HUES64 (cell line): ENCODE data around the gene ROR1.

Experiments used
- H3K27ac ChIP-seq: 2 replicates; pipeline ENCODE4 v1.7.0; 2013; ENCODE audit warnings: low read depth, low read length, inconsistent platforms
- H3K27me3 ChIP-seq: 2 replicates; pipeline ENCODE4 v1.6.1; 2013; ENCODE audit warnings: mild to moderate bottlenecking, low read length; ENCODE audit not compliant: insufficient read depth
- H3K36me3 ChIP-seq: 2 replicates; pipeline ENCODE4 v1.6.1; 2013; ENCODE audit warnings: mild to moderate bottlenecking, low read length; ENCODE audit not compliant: insufficient read depth
- H3K4me1 ChIP-seq: 2 replicates; pipeline ENCODE4 v1.6.1; 2013; ENCODE audit warnings: mild to moderate bottlenecking, low read length, moderate library complexity; ENCODE audit not compliant: insufficient read depth
- H3K4me3 ChIP-seq: 2 replicates; pipeline ENCODE4 v1.5.1; 2013; ENCODE audit warnings: mild to moderate bottlenecking, low read length, moderate library complexity
- H3K9ac ChIP-seq: 2 replicates; pipeline ENCODE4 v1.6.1; 2013; ENCODE audit warnings: mild to moderate bottlenecking, low read depth, low read length
- H3K9me3 ChIP-seq: 2 replicates; pipeline ENCODE4 v1.6.1; 2013; ENCODE audit warnings: low read depth, low read length; ENCODE audit not compliant: insufficient read depth
- WGBS: fragments of 150-250, 120-280 bp; methylation state at CpG from one replicate; pipeline ENCODE4 v1.1.7; 2013; ENCODE audit warnings: missing lambda C conversion rate; 5-methylcytosine and 5-hydroxymethylcytosine counted together

The ROR1 gene

GRCh38 chr1:63759778-63760177 lies 14.0 kb upstream of the ROR1 start:
- H3K9ac ChIP-seq: no peak overlapping the region
- H3K27me3 ChIP-seq: no peaks in the 10 kb centered on the region
- no peak overlapping the region for H3K27ac ChIP-seq
- H3K4me1 ChIP-seq: peaks cover 5% of the 10 kb centered on the region; the same call in 1 of the 2 replicates
- H3K4me3 ChIP-seq: no peak overlapping the region
- no peaks in the 10 kb centered on the region for H3K9me3 ChIP-seq
- H3K36me3 ChIP-seq: no peaks in the 10 kb centered on the region

GRCh38 chr1:63770381-63770780 lies 3.4 kb upstream of the ROR1 start:
- H3K9ac ChIP-seq: no peak overlapping the region
- no peaks in the 10 kb centered on the region for H3K27me3 ChIP-seq
- WGBS: 86% methylated on average over 1 of the region's 1 CpG
- H3K4me1 ChIP-seq: peaks cover 15% of the 10 kb centered on the region
- no peaks in the 10 kb centered on the region for H3K36me3 ChIP-seq
- H3K9me3 ChIP-seq: no peaks in the 10 kb centered on the region
- H3K27ac ChIP-seq: no peak overlapping the region
- H3K4me3 ChIP-seq: no peak overlapping the region

DNA sequence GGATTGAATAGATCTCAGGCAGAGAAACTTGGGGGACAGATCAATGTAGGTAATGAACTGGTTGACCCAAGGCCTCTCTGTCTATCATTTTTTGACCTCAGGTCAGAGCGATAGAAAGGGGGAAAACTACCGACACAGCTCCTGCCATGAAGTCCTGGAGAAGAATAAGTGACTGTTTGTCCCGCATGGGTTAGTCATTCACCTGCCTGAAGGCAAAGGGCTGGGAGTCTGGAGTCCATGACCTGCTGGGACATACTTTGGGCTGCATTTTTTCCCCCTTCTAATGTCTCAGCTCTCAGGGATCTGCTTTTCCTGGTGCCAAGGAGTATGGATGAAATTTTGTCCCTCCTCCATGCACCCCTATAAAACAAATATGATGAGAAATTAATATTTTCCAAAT lies 1.6 kb upstream of the ROR1 start:
- H3K9ac ChIP-seq: no peak overlapping the region
- H3K27me3 ChIP-seq: no peaks in the 10 kb centered on the region
- H3K4me1 ChIP-seq: peaks cover 26% of the 10 kb centered on the region
- no peaks in the 10 kb centered on the region for H3K36me3 ChIP-seq
- WGBS: 86% methylated on average over 3 of the region's 3 CpGs
- H3K27ac ChIP-seq: no peak overlapping the region
- H3K9me3 ChIP-seq: no peaks in the 10 kb centered on the region
- no peak overlapping the region; the same call in 1 of the 2 replicates for H3K4me3 ChIP-seq

DNA sequence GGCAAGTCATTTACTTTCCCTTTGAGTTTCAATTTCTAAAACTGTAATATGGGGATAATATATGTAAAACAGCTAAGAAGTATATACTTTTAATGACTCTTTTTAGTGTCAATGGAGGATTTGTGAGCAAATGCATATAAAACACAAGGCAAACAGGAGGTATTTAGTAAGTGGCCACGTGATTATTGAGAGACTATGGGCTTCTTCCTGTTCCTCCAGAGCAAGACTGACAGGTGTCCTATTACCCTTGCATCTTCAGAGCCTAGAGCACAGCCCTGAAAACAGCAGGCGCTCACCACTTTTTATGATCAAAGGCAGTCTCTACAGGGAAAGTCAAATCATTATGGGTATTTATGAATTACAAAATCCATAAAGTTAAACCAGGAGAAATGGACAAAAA lies 941 bp upstream of the ROR1 start:
- H3K9ac ChIP-seq: no peak overlapping the region
- no peaks in the 10 kb centered on the region for H3K36me3 ChIP-seq
- peak overlapping the region; percentile 82 for H3K4me3 ChIP-seq
- H3K27ac ChIP-seq: no peak overlapping the region; the same call in 1 of the 2 replicates
- H3K4me1 ChIP-seq: peaks cover 33% of the 10 kb centered on the region
- no peaks in the 10 kb centered on the region for H3K9me3 ChIP-seq
- no peaks in the 10 kb centered on the region for H3K27me3 ChIP-seq
- whole genome bisulfite sequencing: 30% methylated on average over 2 of the region's 2 CpGs

- no peaks in the 10 kb centered on the region for H3K9me3 ChIP-seq
- H3K27ac ChIP-seq: no peak overlapping the region
- peak overlapping the region; percentile 82 for H3K4me3 ChIP-seq
- peak overlapping the region; percentile 7; the same call in 1 of the 2 replicates for H3K9ac ChIP-seq
- 3% methylated on average over 9 of the region's 9 CpGs for WGBS
- H3K4me1 ChIP-seq: peaks cover 38% of the 10 kb centered on the region
- H3K27me3 ChIP-seq: no peaks in the 10 kb centered on the region
- no peaks in the 10 kb centered on the region for H3K36me3 ChIP-seq
Measured at GRCh38 chr1:63773496-63773814, 362 bp upstream of the ROR1 start.

DNA sequence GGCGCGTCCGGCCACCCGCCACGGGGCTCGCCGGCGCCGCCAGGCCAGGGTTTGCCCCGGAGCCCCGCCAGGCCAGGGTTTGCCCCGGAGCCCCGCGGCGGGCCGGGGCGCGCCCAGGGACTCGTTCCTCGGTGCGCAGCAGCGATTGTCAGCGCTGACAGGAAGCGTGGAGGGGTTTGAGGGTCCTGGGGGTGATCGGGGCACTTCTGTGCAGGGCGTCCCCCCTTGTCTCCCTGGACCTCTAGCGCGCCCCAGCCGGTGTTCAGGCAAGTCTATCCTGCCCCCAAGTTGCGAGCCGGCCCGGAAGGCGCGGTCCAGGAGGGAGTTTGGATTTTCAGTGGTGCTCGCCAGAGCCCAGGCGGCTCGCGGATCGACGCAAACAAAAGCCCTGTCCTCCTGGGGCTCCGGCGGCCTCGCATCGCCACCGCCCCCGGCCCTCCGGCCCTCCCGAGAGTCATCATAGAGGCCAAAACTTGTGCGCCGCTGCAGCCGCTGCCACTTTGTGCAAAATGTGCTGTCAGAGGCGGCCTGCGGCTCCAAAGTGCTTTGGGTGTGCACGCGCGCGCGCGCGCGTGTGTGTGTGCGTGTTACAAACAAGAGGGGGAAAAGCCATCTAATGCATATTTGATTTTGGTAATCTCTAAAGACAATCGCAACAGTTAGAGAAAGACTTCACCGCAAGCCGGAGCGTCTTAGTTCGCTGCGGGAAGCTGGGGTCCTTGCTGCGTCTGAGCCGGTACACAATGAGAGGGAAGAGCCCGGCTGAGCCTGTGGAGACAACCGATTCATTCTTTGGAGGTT lies 1.0 kb downstream of the ROR1 start:
- Histone ChIP-seq H3K27ac (peak overlapping the region; percentile 95), H3K9ac (peak overlapping the region; percentile 87), H3K27me3 (no peaks in the 10 kb centered on the region), H3K36me3 (no peaks in the 10 kb centered on the region), H3K4me3 (peak overlapping the region; percentile 82), H3K9me3 (no peaks in the 10 kb centered on the region), H3K4me1 (peaks cover 52% of the 10 kb centered on the region)
- under 1% methylated on average over 72 of the region's 72 CpGs for WGBS

GRCh38 chr1:63775418-63776127 lies 1.8 kb downstream of the ROR1 start:
- Histone ChIP-seq H3K9me3 (no peaks in the 10 kb centered on the region), H3K36me3 (no peaks in the 10 kb centered on the region), H3K4me3 (peak overlapping the region; percentile 82), H3K9ac (peak overlapping the region; percentile 87), H3K27me3 (no peaks in the 10 kb centered on the region), H3K4me1 (peaks cover 60% of the 10 kb centered on the region), H3K27ac (peak overlapping the region; percentile 95)
- WGBS: 5% methylated on average over 6 of the region's 8 CpGs

DNA sequence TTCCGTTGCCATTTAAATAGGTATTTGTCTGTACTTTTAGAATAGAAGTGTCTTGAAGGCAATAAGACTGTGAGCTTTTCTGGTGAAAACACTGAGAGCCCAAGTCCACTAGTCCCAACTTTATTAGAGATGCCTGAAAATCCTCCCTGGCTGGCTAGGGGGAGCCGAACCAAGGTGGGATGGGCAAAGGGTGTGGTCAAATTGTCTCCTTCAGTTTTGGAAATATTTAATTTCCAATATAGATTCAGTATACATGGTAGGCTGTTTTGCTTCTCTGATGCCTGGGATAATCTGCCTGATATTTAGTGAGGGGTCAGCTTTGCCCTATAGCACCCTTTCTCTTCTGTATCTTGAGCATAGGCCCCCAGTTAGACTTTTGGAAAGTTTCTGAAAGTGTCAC lies 3.5 kb downstream of the ROR1 start:
- no peaks in the 10 kb centered on the region for H3K36me3 ChIP-seq
- peak overlapping the region; percentile 95; the same call in 1 of the 2 replicates for H3K27ac ChIP-seq
- H3K9me3 ChIP-seq: no peaks in the 10 kb centered on the region
- H3K4me3 ChIP-seq: peak overlapping the region; percentile 82
- 48% methylated on average over 1 of the region's 2 CpGs for WGBS
- no peaks in the 10 kb centered on the region for H3K27me3 ChIP-seq
- peaks cover 73% of the 10 kb centered on the region for H3K4me1 ChIP-seq
- H3K9ac ChIP-seq: no peak overlapping the region

GRCh38 chr1:63777965-63778880 lies 4.4 kb downstream of the ROR1 start:
- peaks cover 72% of the 10 kb centered on the region for H3K4me1 ChIP-seq
- no peaks in the 10 kb centered on the region for H3K36me3 ChIP-seq
- peak overlapping the region; percentile 74; the same call in 1 of the 2 replicates for H3K27ac ChIP-seq
- no peaks in the 10 kb centered on the region for H3K9me3 ChIP-seq
- no peak overlapping the region for H3K9ac ChIP-seq
- 36% methylated on average over 1 of the region's 3 CpGs for WGBS
- no peak overlapping the region for H3K4me3 ChIP-seq
- no peaks in the 10 kb centered on the region for H3K27me3 ChIP-seq

DNA sequence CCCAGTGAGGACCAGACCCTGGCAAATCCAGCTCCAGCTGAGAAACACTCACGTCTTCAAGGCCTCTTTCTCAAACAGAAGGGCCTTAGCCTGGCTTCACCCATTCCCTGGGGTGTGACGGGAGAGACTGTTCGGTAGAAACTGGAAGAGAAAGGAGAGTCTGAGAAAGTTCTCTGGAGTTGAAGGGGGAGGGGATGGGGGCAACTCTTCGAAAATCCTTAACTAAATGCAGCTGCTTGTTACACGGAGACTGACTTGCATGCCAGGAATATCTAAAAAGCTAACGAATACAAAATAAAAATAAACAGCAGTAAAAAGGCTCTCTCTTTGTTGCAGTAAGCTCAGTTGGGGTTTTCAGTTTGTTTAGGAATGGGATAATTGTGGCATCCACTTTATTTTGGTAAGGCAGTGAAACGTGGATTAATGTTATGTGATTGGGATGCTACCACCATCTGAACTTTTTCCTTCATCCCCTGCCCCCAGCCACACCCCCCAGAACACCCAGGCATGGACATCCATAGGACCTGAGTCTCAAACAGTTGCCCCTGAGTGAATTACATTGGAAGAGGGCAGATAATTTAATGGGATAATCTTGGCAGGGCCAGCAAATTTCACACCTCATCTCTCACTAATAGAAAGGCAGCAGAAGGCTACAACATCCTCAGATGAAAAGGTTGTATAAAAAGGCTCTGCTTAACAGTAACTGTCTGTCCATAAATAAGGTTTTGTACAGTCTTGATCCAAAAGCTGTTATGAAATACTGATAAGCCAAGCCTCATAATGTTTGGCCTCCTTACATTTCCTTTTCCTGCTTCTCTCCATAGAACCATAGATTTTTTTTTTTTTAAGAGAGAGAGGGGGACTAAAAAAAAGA lies 5.8 kb downstream of the ROR1 start:
- Histone ChIP-seq H3K9ac (peak overlapping the region; percentile 16; the same call in 1 of the 2 replicates), H3K4me1 (peaks cover 83% of the 10 kb centered on the region), H3K27ac (peak overlapping the region; percentile 74), H3K4me3 (peak overlapping the region; percentile 18), H3K9me3 (no peaks in the 10 kb centered on the region), H3K27me3 (no peaks in the 10 kb centered on the region), H3K36me3 (no peaks in the 10 kb centered on the region)
- WGBS: 24% methylated on average over 4 of the region's 7 CpGs
